Mesothelial cell of epicardium (in vitro differentiated cells): ENCODE data around the gene TFDP1. TPM values are rescaled to one million over a fixed set of nuclear protein-coding genes. Genes with fewer than 3 reads are reported as not detected.
A peak's percentile ranks its signal among the peaks of the same experiment; 100 is the strongest.

ENCODE experiments used
- DNase-seq, 2 experiments: peaks; one replicate each; pipeline ENCODE4 v3.0.0; 2021; ENCODE audit warnings: low spot score in 2 of 2; ENCODE audit not compliant: unreplicated experiment in 2 of 2
- H3K27ac Mint-ChIP-seq: 2 replicates; pipeline ENCODE4 v1.8.0; 2021; ENCODE audit warnings: mixed read lengths
- H3K27me3 Mint-ChIP-seq: 2 replicates; pipeline ENCODE4 v1.8.0; 2021; ENCODE audit warnings: low read depth, mixed read lengths
- H3K36me3 Mint-ChIP-seq: 2 replicates; pipeline ENCODE4 v1.8.0; 2021; ENCODE audit warnings: mixed read lengths
- H3K4me1 Mint-ChIP-seq: 2 replicates; pipeline ENCODE4 v1.8.0; 2021; ENCODE audit warnings: mixed read lengths
- H3K4me3 Mint-ChIP-seq: 2 replicates; pipeline ENCODE4 v1.8.0; 2021; ENCODE audit warnings: mild to moderate bottlenecking, moderate library complexity, mixed read lengths
- H3K9me3 Mint-ChIP-seq: 2 replicates; pipeline ENCODE4 v1.8.0; 2021; ENCODE audit warnings: mixed read lengths
- CTCF ChIP-seq: fragments of 200-600 bp; sonication (generic); IDR thresholded peaks from one replicate; pipeline ENCODE4 v1.5.0; 2021; ENCODE audit warnings: antibody characterized with exemption; ENCODE audit not compliant: unreplicated experiment
- total RNA-seq: library from RNA; stranded (reverse); gene quantifications from 3 replicates; pipeline ENCODE4 v1.2.1, GENCODE V29; 2021

The TFDP1 gene
- total RNA-seq, 1 donor from 2014 or later: 52.6 TPM

- Mint-ChIP-seq H3K27me3 (no peaks in the 10 kb centered on the region), H3K4me1 (no peaks in the 10 kb centered on the region), H3K9me3 (no peaks in the 10 kb centered on the region), H3K36me3 (no peaks in the 10 kb centered on the region), H3K4me3 (no peak overlapping the region), H3K27ac (no peak overlapping the region)
- TF ChIP-seq CTCF: no peak
- peak in 1 of 2 experiments; percentile 12 for DNase-seq
These were observed 86.0 kb downstream of the TFDP1 start for GRCh38 chr13:113670541-113670940.

- TF ChIP-seq CTCF: no peak
- Mint-ChIP-seq H3K9me3 (no peaks in the 10 kb centered on the region), H3K4me1 (no peaks in the 10 kb centered on the region), H3K36me3 (no peaks in the 10 kb centered on the region), H3K27me3 (no peaks in the 10 kb centered on the region), H3K27ac (no peak overlapping the region), H3K4me3 (no peak overlapping the region)
- peak; percentile 14 to 35 for DNase-seq
These were observed 86.8 kb downstream of the TFDP1 start for GRCh38 chr13:113671066-113672001.

- H3K9me3 Mint-ChIP-seq: no peaks in the 10 kb centered on the region
- peak in 1 of 2 experiments; percentile 7 for DNase-seq
- H3K4me3 Mint-ChIP-seq: no peak overlapping the region
- H3K27ac Mint-ChIP-seq: no peak overlapping the region
- no peak for TF ChIP-seq CTCF
- no peaks in the 10 kb centered on the region for H3K27me3 Mint-ChIP-seq
- H3K36me3 Mint-ChIP-seq: no peaks in the 10 kb centered on the region
- no peaks in the 10 kb centered on the region for H3K4me1 Mint-ChIP-seq
These were observed 87.6 kb downstream of the TFDP1 start for GRCh38 chr13:113672002-113672651.

Other genes starting within 250 kb of the TFDP1 start
- gene GRTP1, start 220.6 kb upstream of the TFDP1 start, total RNA-seq: 13.6 to 14.7 TPM (median 13.7 TPM) in 3 replicates
- gene ADPRHL1, start 131.3 kb upstream of the TFDP1 start, total RNA-seq: 3.4 to 4.2 TPM (median 4.1 TPM) in 3 replicates
- 34.8 to 43.3 TPM (median 40.2 TPM) in 3 replicates for gene DCUN1D2, start 94.0 kb upstream of the TFDP1 start, total RNA-seq
- not detected in 3 replicates for gene ATP4B, start 73.4 kb downstream of the TFDP1 start, total RNA-seq
- gene GRK1, start 82.5 kb downstream of the TFDP1 start, total RNA-seq: 0.20 to 0.41 TPM (median 0.34 TPM) in 3 replicates
- 1.1 to 1.7 TPM (median 1.6 TPM) in 3 replicates for gene TMEM255B, start 174.5 kb downstream of the TFDP1 start, total RNA-seq